HepG2 (cell line): ENCODE measurements around the gene TLR2. TPM values are rescaled to one million over a fixed set of nuclear protein-coding genes. Genes with fewer than 3 reads are reported as not detected.
A peak's percentile ranks its signal among the peaks of the same experiment; 100 is the strongest.

Source experiments
- ARNTL ChIP-seq: sonication (generic); formaldehyde crosslinking; IDR thresholded peaks from 2 replicates; pipeline ENCODE4 v1.4.0; 2020; ENCODE audit warnings: mild to moderate bottlenecking, missing genetic modification reagents
- DPF2 ChIP-seq: sonication (generic); formaldehyde crosslinking; IDR thresholded peaks from 2 replicates; pipeline ENCODE4 v1.4.0; 2020; ENCODE audit warnings: mild to moderate bottlenecking, low read depth, missing genetic modification reagents, borderline replicate concordance
- FOXP1 ChIP-seq, 2 experiments: fragments of 450-650 bp in 1 of 2; IDR thresholded peaks; 2 replicates each; pipeline ENCODE4 v1.6.1; 2017 to 2018; ENCODE audit warnings: antibody characterized with exemption in 1 of 2
- GATA4 ChIP-seq: sonication (generic); IDR thresholded peaks from 2 replicates; pipeline ENCODE4 v1.6.1; 2016; ENCODE audit warnings: antibody characterized with exemption, low read depth, borderline replicate concordance
- GFI1 ChIP-seq: sonication (generic); formaldehyde crosslinking; IDR thresholded peaks from 2 replicates; pipeline ENCODE4 v1.5.0; 2020; ENCODE audit warnings: missing genetic modification reagents, mild to moderate bottlenecking, borderline replicate concordance
- GMEB1 ChIP-seq: sonication (generic); formaldehyde crosslinking; IDR thresholded peaks from 2 replicates; pipeline ENCODE4 v1.5.1; 2020; ENCODE audit warnings: missing genetic modification reagents, mild to moderate bottlenecking, borderline replicate concordance
- JARID2 ChIP-seq: sonication (generic); formaldehyde crosslinking; IDR thresholded peaks from 2 replicates; pipeline ENCODE4 v1.8.1; 2023; ENCODE audit warnings: missing genetic modification reagents, inconsistent platforms; ENCODE audit not compliant: insufficient replicate concordance
- KAT8 ChIP-seq: IDR thresholded peaks from 2 replicates; pipeline ENCODE4 v1.6.1; 2016; ENCODE audit warnings: missing genetic modification reagents, missing compliant biosample characterization
- REXO4 ChIP-seq: sonication (generic); formaldehyde crosslinking; IDR thresholded peaks from 2 replicates; pipeline ENCODE4 v1.8.0; 2022; ENCODE audit warnings: missing genetic modification reagents, mild to moderate bottlenecking, borderline replicate concordance
- RFXANK ChIP-seq: IDR thresholded peaks from 2 replicates; pipeline ENCODE4 v1.6.1; 2016
- SMARCE1 ChIP-seq: fragments of 450-650 bp; IDR thresholded peaks from 2 replicates; pipeline ENCODE4 v1.6.1; 2017; ENCODE audit warnings: borderline replicate concordance
- SMYD3 ChIP-seq: sonication (generic); formaldehyde crosslinking; IDR thresholded peaks from 2 replicates; pipeline ENCODE4 v1.8.1; 2023; ENCODE audit warnings: mild to moderate bottlenecking, missing genetic modification reagents
- SP2 ChIP-seq: sonication (generic); formaldehyde crosslinking; IDR thresholded peaks from 2 replicates; pipeline ENCODE4 v1.5.1; 2020; ENCODE audit warnings: mild to moderate bottlenecking, missing genetic modification reagents
- STAG1 ChIP-seq: sonication (generic); formaldehyde crosslinking; IDR thresholded peaks from 2 replicates; pipeline ENCODE4 v1.4.0; 2020; ENCODE audit warnings: missing genetic modification reagents
- TAF1 ChIP-seq: sonication (generic); formaldehyde crosslinking; IDR thresholded peaks from 2 replicates; pipeline ENCODE4 v1.4.0; 2020; ENCODE audit warnings: missing genetic modification reagents
- TCF7L2 ChIP-seq: IDR thresholded peaks from 2 replicates; pipeline ENCODE4 v1.6.1; 2011; ENCODE audit warnings: mild to moderate bottlenecking, low read depth, low read length, moderate library complexity
- XRCC5 ChIP-seq: fragments of 200-400 bp; formaldehyde crosslinking; optimal IDR thresholded peaks from 2 replicates; pipeline ENCODE3; 2017; ENCODE audit warnings: mild to moderate bottlenecking, low read length
- ZMYM4 ChIP-seq: sonication (generic); formaldehyde crosslinking; IDR thresholded peaks from 2 replicates; pipeline ENCODE4 v1.8.1; 2023; ENCODE audit warnings: mild to moderate bottlenecking, missing genetic modification reagents
- ZNF235 ChIP-seq: sonication (generic); formaldehyde crosslinking; IDR thresholded peaks from 2 replicates; pipeline ENCODE4 v1.8.1; 2023; ENCODE audit warnings: mild to moderate bottlenecking, missing genetic modification reagents, borderline replicate concordance
- ZNF775 ChIP-seq: sonication (generic); formaldehyde crosslinking; IDR thresholded peaks from 2 replicates; pipeline ENCODE4 v1.4.0; 2020; ENCODE audit warnings: missing genetic modification reagents, mild to moderate bottlenecking, moderate library complexity, borderline replicate concordance
- ZNF776 ChIP-seq: sonication (generic); formaldehyde crosslinking; IDR thresholded peaks from 2 replicates; pipeline ENCODE4 v1.4.0; 2020; ENCODE audit warnings: mild to moderate bottlenecking, missing genetic modification reagents
- polyA plus RNA-seq, 8 experiments: library from polyadenylated mRNA; depleted of rRNA in 3 of 8; stranded (reverse) in 7 of 8; unstranded in 1 of 8; fragments of >200 nt; fragmentation: Illumina TruSeq in 4 of 8; extraction: Trizol in 4 of 8; gene quantifications; 2 replicates each; pipeline versions ENCODE4 v1.2.1 to v1.2.3, GENCODE V29; 2011 to 2016; ENCODE audit warnings: low read depth in 4 of 8, missing spikeins in 1 of 8, mixed read lengths in 1 of 8; ENCODE audit not compliant: insufficient read depth in 1 of 8
- total RNA-seq, 5 experiments: library from RNA; depleted of rRNA; stranded (reverse); fragments of >200 nt; fragmentation: Illumina TruSeq; extraction: Trizol; gene quantifications; 2 replicates each; pipeline ENCODE4 v1.2.3, GENCODE V29; 2016; ENCODE audit warnings: low read depth in 1 of 5
- TF ChIP-seq, protein P1 (sequence below): sonication (generic); formaldehyde crosslinking; IDR thresholded peaks from 2 replicates; pipeline ENCODE4 v1.5.0; 2020; ENCODE audit warnings: mild to moderate bottlenecking, missing genetic modification reagents, moderate library complexity
- TF ChIP-seq, protein P2 (sequence below): sonication (generic); formaldehyde crosslinking; conservative IDR thresholded peaks from 2 replicates; pipeline ENCODE4 v1.8.0; 2022; ENCODE audit warnings: mild to moderate bottlenecking, moderate library complexity, missing genetic modification reagents

The TLR2 gene
- total and polyA plus RNA-seq, 2 of the 13 experiments (the other 11 are each of a cell fraction or from before 2014, with no cell fraction given) = 0.63 to 0.73 TPM

GRCh38 chr4:153649572-153649991, 34.5 kb upstream of the TLR2 start (continued):
- TF ChIP-seq, protein P1, sequence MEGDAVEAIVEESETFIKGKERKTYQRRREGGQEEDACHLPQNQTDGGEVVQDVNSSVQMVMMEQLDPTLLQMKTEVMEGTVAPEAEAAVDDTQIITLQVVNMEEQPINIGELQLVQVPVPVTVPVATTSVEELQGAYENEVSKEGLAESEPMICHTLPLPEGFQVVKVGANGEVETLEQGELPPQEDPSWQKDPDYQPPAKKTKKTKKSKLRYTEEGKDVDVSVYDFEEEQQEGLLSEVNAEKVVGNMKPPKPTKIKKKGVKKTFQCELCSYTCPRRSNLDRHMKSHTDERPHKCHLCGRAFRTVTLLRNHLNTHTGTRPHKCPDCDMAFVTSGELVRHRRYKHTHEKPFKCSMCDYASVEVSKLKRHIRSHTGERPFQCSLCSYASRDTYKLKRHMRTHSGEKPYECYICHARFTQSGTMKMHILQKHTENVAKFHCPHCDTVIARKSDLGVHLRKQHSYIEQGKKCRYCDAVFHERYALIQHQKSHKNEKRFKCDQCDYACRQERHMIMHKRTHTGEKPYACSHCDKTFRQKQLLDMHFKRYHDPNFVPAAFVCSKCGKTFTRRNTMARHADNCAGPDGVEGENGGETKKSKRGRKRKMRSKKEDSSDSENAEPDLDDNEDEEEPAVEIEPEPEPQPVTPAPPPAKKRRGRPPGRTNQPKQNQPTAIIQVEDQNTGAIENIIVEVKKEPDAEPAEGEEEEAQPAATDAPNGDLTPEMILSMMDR (CRISPR knock-in tag) = peak; percentile 47
- TF ChIP-seq FOXP1 (IDR thresholded peaks at IDR 0.05) = no peak
- TF ChIP-seq FOXP1 (CRISPR knock-in tag; IDR thresholded peaks at IDR 0.05) = no peak
- no peak for TF ChIP-seq SMARCE1
- TF ChIP-seq, protein P2, sequence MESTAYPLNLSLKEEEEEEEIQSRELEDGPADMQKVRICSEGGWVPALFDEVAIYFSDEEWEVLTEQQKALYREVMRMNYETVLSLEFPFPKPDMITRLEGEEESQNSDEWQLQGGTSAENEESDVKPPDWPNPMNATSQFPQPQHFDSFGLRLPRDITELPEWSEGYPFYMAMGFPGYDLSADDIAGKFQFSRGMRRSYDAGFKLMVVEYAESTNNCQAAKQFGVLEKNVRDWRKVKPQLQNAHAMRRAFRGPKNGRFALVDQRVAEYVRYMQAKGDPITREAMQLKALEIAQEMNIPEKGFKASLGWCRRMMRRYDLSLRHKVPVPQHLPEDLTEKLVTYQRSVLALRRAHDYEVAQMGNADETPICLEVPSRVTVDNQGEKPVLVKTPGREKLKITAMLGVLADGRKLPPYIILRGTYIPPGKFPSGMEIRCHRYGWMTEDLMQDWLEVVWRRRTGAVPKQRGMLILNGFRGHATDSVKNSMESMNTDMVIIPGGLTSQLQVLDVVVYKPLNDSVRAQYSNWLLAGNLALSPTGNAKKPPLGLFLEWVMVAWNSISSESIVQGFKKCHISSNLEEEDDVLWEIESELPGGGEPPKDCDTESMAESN = no peak
- no peak for TF ChIP-seq JARID2
- TF ChIP-seq GFI1 (CRISPR knock-in tag) = no peak
- no peak for TF ChIP-seq ZNF776 (CRISPR knock-in tag)
- TF ChIP-seq RFXANK = no peak
- TF ChIP-seq GATA4 = no peak
- no peak for TF ChIP-seq DPF2
- no peak for TF ChIP-seq XRCC5
- no peak for TF ChIP-seq TAF1 (CRISPR knock-in tag)
- peak; percentile 51 for TF ChIP-seq STAG1 (CRISPR knock-in tag)
- no peak for TF ChIP-seq ZNF235 (CRISPR knock-in tag)
- TF ChIP-seq ZMYM4 (CRISPR knock-in tag) = no peak
- TF ChIP-seq TCF7L2 = no peak
- TF ChIP-seq KAT8 (CRISPR knock-in tag) = no peak
- TF ChIP-seq GMEB1 (CRISPR knock-in tag) = no peak
- TF ChIP-seq SMYD3 (CRISPR knock-in tag) = no peak
- TF ChIP-seq REXO4 (CRISPR knock-in tag) = no peak
- no peak for TF ChIP-seq ARNTL
- TF ChIP-seq SP2 (CRISPR knock-in tag) = no peak
- TF ChIP-seq ZNF775 = no peak
